ENCODE measurements around the gene PRR19. TPM values are rescaled to one million over a fixed set of nuclear protein-coding genes. Genes with fewer than 3 reads are reported as not detected.

Gene PRR19
- total and polyA plus RNA-seq, 2 donors (not counting 1 experiment from before 2014, with no cell fraction given), result 0.39 to 0.54 TPM

- no peak overlapping the region for H3K4me2 ChIP-seq (replicated peaks; ENCODE audit: low read depth, low read length, poor library complexity, severe bottlenecking)
- peaks cover 22% of the 10 kb centered on the region for H3K4me1 Mint-ChIP-seq
- POLR2A ChIA-PET, result no interaction called here
Measured at GRCh38 chr19:42327381-42327780, 25.4 kb downstream of the PRR19 start.

More at GRCh38 chr19:42327381-42327780, 25.4 kb downstream of the PRR19 start:
- peak overlapping the region; percentile 8 for H3K27ac Mint-ChIP-seq
- Histone ChIP-seq H2AFZ (ENCODE audit: insufficient read depth, low read depth, low read length, poor library complexity, severe bottlenecking) (no peak overlapping the region), H3K36me3 (replicated peaks in 1 of 2; ENCODE audit: control extremely low read depth in 1 of 2, control insufficient read depth in 1 of 2, extremely low read depth in 1 of 2, insufficient read depth in 2 of 2, low read length in 1 of 2) (no peaks in the 10 kb centered on the region), H3K4me3 (ENCODE audit: control extremely low read depth in 1 of 5, extremely low read depth in 1 of 5, insufficient read depth in 1 of 5, low read depth in 2 of 5, low read length in 4 of 5) (no peak overlapping the region), H3K79me2 (ENCODE audit: control insufficient read depth, insufficient read depth, low read length) (peaks cover 44% of the 10 kb centered on the region), H3K4me1 (ENCODE audit: control insufficient read depth in 2 of 2, insufficient read depth in 2 of 2, low read length in 2 of 2) (peaks cover 28 to 31% of the 10 kb centered on the region in 2 donors), H3K9me3 (ENCODE audit: control extremely low read depth in 1 of 3, control insufficient read depth in 2 of 3, insufficient read depth in 1 of 3, low read length in 2 of 3) (no peaks in the 10 kb centered on the region), H3K9ac (ENCODE audit: low read length) (no peak overlapping the region), H3K27ac (ENCODE audit: low read length in 2 of 2) (no peak overlapping the region), H4K20me1 (ENCODE audit: control insufficient read depth, insufficient read depth, low read length, poor library complexity, severe bottlenecking) (no peaks in the 10 kb centered on the region), H3K27me3 (replicated peaks in 1 of 4; ENCODE audit: control extremely low read depth in 1 of 4, control insufficient read depth in 3 of 4, insufficient read depth in 4 of 4, low read length in 3 of 4) (peaks cover 0 to 16% (median 3%) of the 10 kb centered on the region in 4 experiments)
- no peak for ATAC-seq (ENCODE audit: low read depth)
- no peak for TF ChIP-seq CTCF (IDR thresholded peaks at IDR 0.05)
- TF ChIP-seq EZH2 (IDR thresholded peaks at IDR 0.05; ENCODE audit: borderline replicate concordance, insufficient read depth, low read depth, low read length, poor library complexity, severe bottlenecking), result no peak
- WGBS (ENCODE audit: insufficient coverage), result 100% methylated on average over 3 of the region's 5 CpGs
- H3K9me3 Mint-ChIP-seq (ENCODE audit: insufficient read depth), result no peaks in the 10 kb centered on the region
- DNase-seq, result no peak
- CTCF ChIA-PET, result interaction anchor here (0.6 to 1.4 kb wide), 5 partner anchors 8 to 163 kb away, joined by 3 to 4 read pairs (median 3); partner anchors contain the start of genes PAFAH1B3 and PRR19
- intact Hi-C loops (cut with micrococcal nuclease), result no loop called here
- H3K27me3 Mint-ChIP-seq, result peaks cover 10% of the 10 kb centered on the region
- H3K4me3 Mint-ChIP-seq, result no peak overlapping the region

All from B cell (primary cell).